PFSK-1 (cell line): Measurements from ENCODE around the gene KIFC1.

Source experiments
- POLR2AphosphoS5 ChIP-seq: IDR thresholded peaks from 2 replicates; pipeline ENCODE4 v1.6.1; 2012; ENCODE audit warnings: low read depth, mild to moderate bottlenecking, control low read depth, low read length, moderate library complexity
- TAF1 ChIP-seq: IDR thresholded peaks from 2 replicates; pipeline ENCODE4 v1.6.1; 2012; ENCODE audit warnings: low read length, control low read depth, borderline replicate concordance; ENCODE audit not compliant: insufficient read depth
- TF ChIP-seq, protein P1 (sequence below), 2 experiments: IDR thresholded peaks; 2 replicates each; pipeline versions ENCODE4 v1.6.1 to v1.8.0; 2011 to 2012; ENCODE audit warnings: low read depth in 2 of 2, low read length in 2 of 2, control low read depth in 1 of 2, inconsistent platforms in 1 of 2, mild to moderate bottlenecking in 1 of 2, moderate library complexity in 1 of 2; ENCODE audit not compliant: insufficient read depth in 1 of 2

DNA sequence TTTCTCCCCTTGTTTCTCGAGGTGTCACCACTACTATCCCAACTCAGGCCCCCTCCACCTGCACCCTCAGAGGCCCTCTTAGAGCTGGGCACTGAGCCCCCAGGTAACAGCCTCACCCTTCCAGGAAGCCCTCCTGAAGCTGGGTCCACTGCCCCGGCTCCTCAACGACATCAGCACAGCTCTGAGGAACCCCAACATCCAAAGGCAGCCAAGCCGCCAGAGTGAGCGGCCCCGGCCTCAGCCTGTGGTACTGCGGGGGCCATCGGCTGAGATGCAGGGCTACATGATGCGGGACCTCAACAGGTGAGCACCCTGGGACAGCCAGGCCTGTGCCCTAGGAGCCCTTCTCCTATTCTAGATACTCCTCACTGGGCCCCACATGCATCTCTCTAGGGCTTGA, 49.8 kb downstream of the KIFC1 start:
- TF ChIP-seq, protein P1, sequence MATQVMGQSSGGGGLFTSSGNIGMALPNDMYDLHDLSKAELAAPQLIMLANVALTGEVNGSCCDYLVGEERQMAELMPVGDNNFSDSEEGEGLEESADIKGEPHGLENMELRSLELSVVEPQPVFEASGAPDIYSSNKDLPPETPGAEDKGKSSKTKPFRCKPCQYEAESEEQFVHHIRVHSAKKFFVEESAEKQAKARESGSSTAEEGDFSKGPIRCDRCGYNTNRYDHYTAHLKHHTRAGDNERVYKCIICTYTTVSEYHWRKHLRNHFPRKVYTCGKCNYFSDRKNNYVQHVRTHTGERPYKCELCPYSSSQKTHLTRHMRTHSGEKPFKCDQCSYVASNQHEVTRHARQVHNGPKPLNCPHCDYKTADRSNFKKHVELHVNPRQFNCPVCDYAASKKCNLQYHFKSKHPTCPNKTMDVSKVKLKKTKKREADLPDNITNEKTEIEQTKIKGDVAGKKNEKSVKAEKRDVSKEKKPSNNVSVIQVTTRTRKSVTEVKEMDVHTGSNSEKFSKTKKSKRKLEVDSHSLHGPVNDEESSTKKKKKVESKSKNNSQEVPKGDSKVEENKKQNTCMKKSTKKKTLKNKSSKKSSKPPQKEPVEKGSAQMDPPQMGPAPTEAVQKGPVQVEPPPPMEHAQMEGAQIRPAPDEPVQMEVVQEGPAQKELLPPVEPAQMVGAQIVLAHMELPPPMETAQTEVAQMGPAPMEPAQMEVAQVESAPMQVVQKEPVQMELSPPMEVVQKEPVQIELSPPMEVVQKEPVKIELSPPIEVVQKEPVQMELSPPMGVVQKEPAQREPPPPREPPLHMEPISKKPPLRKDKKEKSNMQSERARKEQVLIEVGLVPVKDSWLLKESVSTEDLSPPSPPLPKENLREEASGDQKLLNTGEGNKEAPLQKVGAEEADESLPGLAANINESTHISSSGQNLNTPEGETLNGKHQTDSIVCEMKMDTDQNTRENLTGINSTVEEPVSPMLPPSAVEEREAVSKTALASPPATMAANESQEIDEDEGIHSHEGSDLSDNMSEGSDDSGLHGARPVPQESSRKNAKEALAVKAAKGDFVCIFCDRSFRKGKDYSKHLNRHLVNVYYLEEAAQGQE (IDR thresholded peaks at IDR 0.05; ENCODE audit: insufficient read depth in 1 of 2, low read depth in 2 of 2, low read length in 2 of 2): no peak
- TF ChIP-seq TAF1: no peak
- TF ChIP-seq POLR2AphosphoS5: no peak
